CD4-positive, alpha-beta T cell treated with Interleukin-6 for 4 hours (primary cell): Measurements from ENCODE around the gene PARD3B.

ENCODE experiments used
- DNase-seq: peaks from one replicate; pipeline ENCODE4 v3.0.0-alpha.2; 2020; ENCODE audit warnings: mixed read lengths

Gene PARD3B

DNA sequence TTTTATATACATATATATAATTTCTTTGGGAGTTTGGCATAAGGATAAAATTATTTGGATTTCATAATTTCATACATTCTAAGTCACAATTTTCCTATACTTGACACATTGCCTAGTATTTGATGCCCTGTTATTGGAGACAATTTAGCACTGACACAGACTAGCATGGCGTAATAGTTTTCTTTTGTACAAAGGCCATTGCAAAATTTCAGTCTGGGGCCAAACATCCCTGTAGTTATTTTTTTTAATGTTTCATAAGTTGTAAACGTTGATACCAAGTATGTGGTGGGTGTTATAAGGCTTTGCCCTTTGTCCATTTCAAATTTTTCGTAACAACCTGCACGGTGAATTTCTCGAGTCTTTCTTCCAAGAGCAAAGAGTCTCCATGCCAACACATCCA lies 1041.4 kb downstream of the PARD3B start:
- DNase-seq: no peak

DNA sequence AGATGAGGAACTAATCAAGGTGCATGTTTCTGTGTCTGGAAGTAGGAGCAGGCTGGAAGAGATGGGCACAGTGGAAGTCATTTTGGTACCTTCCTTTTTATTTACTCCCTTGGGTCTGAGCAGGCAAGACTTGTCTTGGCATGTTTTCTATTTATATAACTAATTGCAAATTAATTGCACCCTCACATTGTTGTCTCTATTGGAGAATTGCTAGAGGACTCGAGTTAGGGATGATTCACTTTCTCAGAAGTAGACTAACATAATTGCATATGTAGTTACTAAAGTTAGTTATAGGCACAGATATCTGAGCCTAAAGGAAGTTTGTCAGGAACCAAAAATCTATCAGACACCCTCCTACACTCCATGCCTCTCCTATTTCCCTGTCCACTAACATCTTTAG lies 1044.2 kb downstream of the PARD3B start:
- no peak for DNase-seq

DNA sequence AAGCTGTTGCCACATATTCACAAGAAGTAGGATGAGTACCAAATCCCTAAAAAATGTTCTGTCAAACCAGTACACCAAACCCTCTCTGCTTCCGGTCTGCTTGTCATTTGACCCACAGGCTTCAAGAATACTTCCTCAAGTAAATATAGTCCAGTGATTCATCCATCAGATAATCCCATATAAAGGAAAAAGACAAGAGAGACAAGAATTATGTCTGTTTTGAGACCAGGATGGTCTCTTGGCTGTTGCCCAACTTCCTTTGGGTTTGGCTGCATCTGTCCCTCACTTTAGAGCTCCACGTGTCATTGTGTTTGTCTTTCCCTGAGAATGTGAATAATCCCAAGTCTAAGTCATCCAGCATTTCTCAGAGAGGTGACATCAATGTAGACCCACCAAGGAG lies 1045.5 kb downstream of the PARD3B start:
- no peak for DNase-seq

DNA sequence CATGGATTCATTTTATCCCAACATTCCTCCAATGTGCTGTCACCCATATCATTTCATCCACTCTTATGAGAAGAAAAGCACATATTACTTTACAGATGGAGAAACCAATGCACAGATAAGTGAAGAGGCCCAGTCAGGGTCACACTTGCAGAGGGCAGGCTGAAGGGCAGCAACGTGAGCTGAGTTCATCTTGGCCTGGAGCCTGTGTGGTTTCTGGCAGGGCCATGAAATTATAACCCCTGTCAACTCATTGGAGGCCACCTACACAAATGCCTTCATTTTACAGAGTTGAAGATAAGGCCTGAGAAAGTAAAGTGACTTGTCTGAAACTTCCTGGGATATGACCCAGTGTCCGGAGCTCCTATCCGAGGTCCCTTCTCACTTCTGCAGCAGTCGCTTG lies 1048.6 kb downstream of the PARD3B start:
- no peak for DNase-seq

DNA sequence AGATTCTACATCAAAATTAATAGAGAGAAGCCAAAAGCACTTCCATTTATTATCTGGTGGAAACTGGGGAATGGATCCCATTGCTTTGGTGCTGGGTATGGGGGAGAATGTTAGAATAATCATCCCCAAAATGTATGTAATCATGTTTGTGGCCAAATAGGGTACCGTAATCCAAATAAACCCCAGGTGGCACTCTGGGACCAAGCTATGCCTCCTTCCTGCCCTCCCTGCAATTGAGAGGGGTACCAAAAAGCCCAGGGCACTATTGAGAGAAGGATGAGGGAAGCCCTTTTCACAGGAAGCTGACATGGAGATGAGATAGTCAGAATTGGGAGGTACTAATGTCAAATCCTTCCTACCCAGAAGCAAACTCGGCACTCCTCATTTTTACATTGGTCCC lies 1051.3 kb downstream of the PARD3B start:
- DNase-seq: no peak

DNA sequence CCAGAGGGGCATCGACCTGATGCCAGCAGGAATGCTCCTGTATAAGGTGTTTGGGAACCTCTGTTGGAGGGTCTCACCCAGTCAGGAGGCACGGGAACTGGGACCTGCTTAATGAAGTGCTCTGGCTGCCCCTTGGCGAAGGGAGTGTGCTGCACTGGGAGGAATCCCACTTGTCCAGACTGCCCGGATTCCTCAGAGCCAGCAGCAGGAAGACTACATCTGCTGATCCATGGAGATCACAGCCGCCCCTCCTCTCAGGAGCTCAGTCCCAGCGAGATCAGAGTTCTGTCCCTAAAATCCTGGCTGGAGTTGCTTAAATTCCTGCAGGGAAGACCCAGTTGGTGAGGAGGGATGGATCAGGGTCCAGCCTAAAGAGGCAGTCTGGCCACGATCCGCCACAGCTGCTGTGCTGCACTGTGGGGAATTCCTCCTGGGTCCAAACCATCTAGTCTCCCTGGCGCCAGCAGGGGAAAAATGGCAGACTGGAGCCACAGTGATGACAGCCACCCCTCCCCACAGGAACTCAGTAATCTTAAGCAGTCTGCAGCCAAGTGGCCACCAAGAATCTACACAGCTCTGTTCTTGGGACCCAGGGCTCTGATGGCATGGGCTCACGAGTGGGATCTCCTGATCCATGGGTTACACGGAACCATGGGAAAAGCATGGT lies 1060.5 kb downstream of the PARD3B start:
- no peak for DNase-seq

DNA sequence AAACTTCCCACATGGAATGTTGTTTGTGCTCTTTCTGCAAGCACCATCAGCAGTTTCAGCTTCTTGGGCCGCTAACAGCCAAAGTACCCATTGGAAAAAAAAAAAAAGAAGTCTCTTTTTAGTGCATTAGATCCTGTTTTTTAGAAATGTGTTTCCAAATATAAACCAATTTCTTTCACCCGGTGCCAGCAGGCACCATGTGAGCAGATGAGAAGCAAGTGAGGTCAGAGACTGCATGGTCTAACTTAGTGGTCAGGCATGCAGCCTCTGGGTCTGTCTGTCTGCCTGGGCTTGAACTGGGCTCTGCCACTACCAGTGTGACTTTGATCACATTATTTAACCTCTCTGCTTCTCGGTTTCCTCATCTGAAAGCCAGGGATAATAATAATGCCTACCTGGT lies 1061.9 kb downstream of the PARD3B start:
- DNase-seq: no peak

DNA sequence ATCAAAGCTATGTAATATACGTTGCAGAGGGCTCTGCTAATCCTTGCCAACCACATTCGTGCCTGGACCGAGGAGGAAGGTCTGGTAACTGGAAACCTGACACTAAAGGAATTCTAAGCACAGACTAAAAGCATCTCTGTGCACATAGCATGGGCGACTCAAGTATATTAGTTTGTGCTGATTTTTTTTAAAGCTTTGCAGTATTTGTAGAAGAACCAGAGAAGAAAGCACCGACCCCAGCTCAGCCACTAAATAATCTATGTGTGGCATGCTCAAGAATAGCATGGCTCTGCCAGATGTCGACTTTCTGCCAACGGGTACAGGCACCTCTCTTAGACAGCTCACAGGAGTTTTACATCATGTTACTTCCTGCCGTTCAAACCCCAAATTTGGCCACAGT lies 1063.8 kb downstream of the PARD3B start:
- no peak for DNase-seq

DNA sequence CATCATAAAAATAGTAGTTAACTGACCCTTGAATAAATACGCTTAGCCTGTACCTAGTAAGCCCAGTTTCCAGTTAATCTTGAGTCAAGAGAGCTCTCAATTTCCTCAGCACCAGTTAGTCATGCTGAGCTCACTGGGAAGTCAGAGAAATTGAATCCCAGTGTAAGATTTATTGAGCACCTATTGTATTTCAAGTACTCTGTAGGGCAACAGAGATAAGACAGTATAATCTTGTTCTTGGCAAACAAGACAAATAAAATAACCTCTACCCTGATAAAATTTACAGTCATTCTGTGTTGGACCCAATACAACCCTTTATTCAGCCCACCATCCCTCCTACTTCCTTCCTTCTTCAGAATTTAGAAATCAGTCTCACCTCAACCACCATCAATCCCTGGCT lies 1065.2 kb downstream of the PARD3B start:
- DNase-seq: no peak

DNA sequence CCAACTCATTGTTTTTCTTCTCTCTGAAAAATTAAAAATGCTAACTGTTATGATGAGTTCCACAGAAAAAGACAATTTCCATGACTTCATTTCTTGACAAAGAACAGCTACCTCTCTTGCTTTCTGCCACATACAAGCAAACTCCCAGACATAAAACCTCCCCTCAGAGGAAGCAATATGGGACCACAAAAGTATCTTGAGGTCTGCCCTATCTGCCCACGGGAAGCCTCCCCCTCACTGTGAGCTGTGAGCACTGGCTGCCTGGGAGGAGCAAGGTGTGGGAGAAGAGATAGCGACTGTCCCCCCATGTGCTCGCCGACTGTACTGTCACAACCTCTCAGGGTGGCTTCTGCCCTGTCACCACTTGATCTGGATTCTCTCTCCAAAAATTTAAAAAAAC lies 1067.4 kb downstream of the PARD3B start:
- peak; percentile 3 for DNase-seq

DNA sequence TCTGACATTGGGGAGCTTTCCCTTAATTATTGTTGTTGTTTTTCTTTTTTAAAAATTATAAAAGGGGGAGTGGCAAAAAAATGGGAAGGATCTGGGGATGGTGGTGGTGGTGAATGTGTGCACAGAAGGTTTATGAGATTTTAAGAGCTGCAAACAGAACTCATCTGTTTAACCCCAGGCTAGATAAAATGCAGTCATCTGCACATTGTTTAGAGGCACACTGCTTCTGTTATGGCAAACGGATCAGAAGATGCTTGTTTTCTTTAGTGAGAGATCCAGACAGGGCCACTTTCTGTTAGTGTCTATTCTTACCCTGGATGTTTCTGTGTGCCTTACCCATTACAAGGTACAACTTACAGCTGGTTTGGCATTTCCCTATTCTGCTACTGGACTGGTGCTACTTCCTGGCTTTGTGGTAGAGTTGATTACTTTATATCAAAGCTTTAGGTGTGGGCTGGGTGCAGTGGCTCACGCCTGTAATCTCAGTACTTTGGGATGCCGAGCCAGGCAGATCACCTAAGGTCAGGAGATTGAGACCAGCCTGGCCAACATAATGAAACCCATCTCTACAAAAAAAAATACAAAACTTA lies 1068.8 kb downstream of the PARD3B start:
- no peak for DNase-seq

DNA sequence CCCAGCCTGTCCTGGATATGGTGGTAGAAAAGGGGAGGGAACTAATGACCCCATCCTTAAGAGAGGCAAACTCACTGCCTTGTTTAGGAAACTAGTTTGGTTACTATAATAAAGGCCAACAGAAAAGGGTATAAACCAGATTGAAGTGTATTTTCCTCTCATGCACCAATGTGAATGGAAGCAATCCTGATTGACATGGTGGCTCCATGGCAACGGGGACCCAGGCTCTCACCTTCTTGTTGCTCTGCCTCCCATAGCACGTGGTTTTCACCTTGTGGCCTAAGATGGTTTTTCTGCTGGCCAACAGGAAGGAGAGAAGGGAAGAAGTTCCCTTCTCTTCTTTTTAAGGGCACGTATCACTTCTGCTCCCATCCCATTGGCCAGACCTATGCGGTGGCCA lies 1069.7 kb downstream of the PARD3B start:
- no peak for DNase-seq

DNA sequence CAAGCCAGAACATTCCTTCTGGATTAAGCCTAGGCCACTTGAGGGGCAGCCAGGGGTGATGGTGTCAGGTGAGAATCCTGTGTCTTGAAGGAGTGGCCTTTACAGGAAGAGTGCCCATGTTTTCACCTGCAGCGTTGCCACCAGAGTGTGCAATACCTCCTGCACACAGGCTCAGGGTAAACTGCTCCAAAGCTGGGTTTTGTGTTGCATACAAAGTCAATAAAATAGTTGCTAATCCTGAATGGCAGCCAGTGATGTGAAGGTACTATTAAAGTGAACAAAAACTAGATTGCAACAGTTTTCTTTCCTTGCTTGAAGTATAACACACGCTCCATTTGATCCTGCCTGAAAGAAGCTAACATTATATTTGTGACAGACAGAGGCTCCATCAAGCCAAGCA lies 1072.6 kb downstream of the PARD3B start:
- DNase-seq: no peak

DNA sequence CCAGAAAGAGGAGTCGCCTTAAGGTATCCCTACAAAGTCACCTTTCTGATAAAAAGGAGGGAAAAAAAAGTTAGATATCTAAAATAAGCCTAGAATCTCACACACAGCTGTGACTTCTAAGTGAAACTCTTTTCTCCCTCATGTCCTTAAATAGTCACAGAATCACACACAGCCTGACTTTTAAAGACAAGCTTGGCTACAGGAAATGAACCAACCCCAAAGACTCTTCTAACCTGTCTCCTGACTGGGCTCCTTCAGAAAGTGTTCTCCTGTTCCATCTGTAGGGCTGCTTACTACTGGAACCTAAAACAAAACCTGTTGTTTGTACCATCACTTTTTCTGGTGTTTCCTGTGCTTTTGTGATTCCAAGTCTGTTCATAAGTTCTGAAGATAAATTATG lies 1074.3 kb downstream of the PARD3B start:
- no peak for DNase-seq

DNA sequence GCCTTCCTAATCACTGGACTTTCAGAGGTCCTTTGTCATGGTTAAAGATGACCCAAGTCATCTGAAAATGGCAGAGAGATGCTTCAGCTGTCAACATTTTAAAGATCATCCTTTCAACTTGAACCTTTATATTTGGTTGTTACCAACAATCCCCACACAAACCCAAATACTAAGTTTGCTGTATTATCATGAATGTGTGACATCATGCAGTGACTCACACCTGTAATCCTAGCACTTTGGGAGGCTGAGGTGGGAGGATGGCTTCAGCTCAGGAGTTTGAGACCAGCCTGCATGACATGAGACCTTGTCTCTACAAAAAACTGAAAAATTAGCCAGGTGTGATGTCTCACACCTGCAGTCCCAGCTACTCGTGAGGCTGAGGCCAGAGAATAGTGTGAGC lies 1081.8 kb downstream of the PARD3B start:
- DNase-seq: no peak

DNA sequence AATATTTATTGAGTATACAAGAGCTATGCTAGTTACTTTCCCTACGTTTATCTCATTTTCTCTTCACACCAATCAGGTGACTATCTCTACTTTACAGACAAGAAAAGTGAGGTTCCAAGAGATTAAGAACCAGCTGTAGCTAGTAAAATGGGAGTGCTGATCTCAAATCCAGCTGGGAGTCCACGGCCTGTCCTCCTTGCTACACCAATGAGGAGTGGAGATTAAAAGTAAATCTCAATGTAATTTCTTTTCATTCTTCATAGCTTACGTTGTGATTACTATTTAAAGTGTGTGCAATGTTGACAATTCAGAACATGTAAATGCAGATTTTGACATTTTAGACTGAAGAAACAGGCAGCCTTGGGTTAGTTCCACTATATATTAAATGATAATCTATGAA lies 1083.1 kb downstream of the PARD3B start:
- DNase-seq: no peak

DNA sequence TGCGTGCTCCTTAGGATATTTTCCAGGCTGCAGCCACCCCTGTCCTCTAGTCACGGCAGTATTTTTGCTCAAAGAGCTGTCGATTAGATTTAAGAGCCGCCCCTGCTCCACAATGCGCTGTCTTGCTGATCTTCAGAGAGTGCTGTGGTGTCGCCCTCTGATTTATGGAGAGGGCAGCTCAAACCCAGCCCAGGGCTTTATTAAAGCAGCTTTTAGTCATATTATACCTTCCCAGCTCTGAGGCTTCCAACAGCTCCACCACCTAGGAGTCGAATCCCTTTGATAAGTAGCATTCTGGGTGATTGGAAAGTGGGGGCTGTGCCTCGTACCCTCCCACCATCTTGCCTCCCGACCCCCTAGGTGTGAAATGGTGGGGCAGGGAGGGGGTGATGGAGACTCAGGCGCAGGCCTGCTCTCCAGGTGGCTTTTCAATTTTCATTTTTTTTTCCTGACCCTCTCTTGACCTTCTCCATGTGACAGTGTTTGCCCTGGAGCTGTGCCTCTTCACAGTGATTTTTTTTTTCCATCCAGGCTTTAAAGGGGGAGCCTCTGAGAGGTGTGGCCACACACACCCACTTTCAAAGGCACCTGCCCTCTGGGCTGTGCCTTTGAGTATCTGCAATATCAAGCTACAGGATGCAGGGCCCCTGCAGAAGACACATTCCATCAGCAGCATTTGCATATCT lies 1084.0 kb downstream of the PARD3B start:
- DNase-seq: no peak

DNA sequence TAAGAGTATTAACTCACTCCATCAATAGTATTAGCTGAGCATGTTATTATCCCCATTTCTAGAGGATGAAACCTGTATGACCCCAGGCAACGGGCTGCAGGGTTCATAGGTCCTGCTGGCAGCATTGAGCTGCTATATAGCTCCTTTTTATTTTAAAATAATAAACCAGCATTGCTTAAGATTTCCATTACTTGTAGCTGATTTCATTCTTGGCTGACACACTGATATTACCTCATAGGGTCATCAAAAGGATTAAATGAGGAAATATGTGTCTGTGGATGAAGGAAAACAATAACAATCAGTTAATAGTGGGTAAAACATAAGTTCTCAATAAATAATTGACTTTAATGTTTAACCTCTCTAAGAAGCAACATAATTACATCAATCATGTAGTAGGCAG lies 1088.7 kb downstream of the PARD3B start:
- no peak for DNase-seq

DNA sequence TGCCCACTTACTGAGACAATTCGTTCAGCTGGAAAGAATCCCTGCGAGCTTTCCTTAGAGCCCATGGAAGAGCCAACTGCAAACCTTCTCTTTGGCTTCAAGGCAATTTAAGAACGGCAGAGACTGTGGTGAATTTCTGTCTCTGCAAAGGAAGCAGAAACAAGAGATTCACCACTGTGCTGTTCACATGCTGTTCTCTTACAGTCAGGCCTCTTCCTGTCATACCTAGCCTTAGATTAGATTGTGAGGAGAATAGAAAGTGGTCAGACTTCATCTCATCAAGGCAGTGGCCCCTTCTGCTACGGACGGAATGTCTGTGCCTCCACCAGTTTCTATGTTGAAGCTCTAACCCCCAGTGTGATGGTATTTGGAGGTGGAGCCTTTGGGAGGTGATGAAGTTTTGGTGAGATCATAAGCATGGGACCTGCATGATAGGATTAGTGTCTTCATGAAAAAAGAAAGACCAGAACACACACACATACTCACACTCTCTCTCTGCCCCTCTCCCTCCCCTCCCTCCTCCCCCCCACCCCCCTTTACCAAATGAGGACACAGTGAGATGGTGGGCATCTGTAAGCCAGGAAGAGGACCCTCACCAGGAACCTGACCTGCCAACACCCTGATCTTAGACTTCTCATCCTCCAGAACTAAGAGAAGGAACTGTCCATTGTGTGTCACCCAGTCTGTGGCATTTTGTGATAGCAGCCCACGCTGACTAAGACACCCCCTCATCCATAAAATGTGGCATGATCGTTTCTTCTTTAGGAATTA lies 1091.5 kb downstream of the PARD3B start:
- DNase-seq: no peak

DNA sequence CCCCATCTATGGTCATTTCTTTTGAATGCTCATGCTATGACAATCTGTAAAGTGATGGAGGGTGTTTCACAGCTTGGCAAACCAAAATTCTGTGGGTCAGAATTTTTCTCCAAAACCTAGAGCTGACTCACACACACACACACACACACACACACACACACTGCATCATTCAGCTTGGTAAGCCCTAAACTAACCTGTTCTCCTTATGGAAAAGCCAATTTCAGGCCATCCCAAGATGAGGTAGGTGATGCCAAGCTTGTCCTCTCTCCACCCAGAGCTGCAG lies 1092.0 kb downstream of the PARD3B start:
- no peak for DNase-seq

DNA sequence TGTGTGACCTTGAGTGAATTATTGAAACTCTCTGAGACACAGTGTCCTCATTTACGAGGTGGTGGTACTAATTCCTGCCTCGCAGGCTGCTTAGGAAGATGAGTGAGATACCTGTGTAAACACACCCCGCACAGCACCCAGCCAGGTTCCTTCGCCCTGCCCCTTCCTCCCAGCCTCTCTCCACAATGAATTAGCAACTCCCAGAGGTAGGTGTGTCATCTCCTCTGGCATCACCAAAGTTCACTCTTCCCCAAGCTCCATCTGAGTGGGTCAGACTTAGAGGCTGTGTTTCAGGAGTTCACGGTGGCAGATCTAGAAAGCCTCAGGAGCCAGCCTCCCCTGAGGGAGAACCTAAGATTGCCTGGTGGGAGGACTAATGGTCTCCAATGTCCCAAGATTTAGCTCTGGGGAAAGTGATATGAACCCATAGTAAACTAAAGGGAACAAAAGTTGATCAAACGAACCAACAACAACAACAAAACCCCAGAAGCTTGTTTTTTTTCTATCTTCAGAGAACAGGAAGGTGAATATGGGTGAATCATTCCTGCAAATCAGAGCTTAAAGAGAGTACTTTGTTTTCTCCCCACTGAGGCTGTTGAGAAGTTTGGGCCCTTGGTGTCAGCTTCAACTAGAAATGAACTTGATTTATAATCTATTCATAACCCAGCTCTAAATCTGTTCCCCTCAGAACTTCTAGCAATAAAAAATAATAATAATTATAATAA lies 1092.7 kb downstream of the PARD3B start:
- DNase-seq: no peak

DNA sequence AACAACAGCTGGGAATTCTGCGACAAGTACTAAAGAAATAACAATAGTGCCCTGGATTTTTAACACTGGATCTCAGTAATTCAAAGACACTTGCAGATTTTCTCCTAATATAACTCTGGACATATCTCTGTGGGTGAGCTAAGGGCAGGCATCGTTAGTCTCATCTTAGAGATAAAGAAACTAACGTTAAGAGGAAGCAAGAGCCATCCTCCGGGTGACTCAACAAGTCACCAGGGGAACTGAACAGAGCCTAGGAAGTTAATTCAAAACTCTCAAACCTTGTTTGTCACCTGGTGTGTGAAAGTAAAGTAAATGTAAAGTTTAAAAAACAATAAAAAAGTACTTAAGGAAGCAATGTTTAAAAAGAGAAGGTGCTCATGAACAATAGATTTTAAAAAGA lies 1095.4 kb downstream of the PARD3B start:
- DNase-seq: no peak

DNA sequence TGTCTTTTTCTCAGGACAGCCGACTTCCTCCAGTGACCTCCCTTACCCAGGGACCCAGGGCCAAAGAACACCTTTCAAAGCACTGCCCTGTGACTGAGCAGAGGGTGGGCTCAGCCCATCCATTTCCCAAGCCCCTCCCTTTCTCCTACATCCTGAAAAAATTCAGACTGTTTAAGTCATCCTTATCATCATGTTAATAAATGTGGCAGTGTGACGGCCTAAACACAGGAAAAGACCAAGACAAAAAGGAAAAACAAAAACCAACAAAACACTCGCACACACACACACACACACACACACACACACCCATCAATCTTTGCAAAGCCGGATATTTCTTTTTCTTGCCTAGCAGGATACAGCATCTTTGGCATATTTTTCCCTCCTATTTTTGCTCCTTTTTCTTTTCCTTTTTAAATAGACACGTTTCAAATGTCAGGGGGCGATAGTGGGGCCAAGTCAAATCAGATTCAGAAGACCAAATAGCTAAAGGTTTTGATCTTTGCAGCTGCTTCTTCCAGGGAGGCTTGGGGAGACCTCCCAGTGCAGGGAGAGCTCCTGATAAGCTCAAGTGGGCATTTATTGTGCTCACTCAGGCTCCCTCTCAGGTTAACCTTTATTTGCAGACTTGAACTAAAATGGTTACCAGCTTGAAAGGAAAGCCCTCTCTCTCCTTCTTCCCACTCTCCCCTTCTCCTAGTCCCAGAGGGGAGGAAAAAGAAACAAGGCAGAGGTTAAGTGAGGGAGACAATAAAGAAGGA lies 1097.5 kb downstream of the PARD3B start:
- DNase-seq: no peak
